Myocyte (in vitro differentiated cells): ENCODE results near the gene KRTAP2-1. TPM values are rescaled to one million over a fixed set of nuclear protein-coding genes. Genes with fewer than 3 reads are reported as not detected.
A peak's percentile ranks its signal among the peaks of the same experiment; 100 is the strongest.
"Not testable (repeated sequence)": the region's sequence is repeated elsewhere in the genome, so short reads cannot be mapped to it uniquely, and the experiment has no call there.

Experiments
- DNase-seq: peaks from one replicate; pipeline ENCODE4 v3.0.0-alpha.2; 2012; ENCODE audit warnings: low read depth
- polyA plus RNA-seq: library from polyadenylated mRNA; unstranded; fragments of >200 nt; gene quantifications from one replicate; pipeline ENCODE4 v1.2.1, GENCODE V29; 2012; ENCODE audit warnings: missing spikeins
- total RNA-seq: library from RNA; depleted of rRNA; stranded (reverse); fragments of >200 nt; gene quantifications from 2 replicates; pipeline ENCODE4 v1.2.3, GENCODE V29; 2014

KRTAP2-1 gene
- total RNA-seq, result not detected in 2 replicates
- polyA plus RNA-seq, result not detected

- not testable (repeated sequence) for DNase-seq
Observed at GRCh38 chr17:41046735-41047465, at the start of gene KRTAP2-1. KRTAP2-1 (minus strand) TSS chr17:41047316; CDS start chr17:41047267, 49 bp downstream.

- DNase-seq, result no peak
Observed at GRCh38 chr17:41096055-41096454, 48.9 kb upstream of the KRTAP2-1 start.

GRCh38 chr17:41088760-41089352 is 41.7 kb upstream of the KRTAP2-1 start:
- not testable (repeated sequence) for DNase-seq

- DNase-seq, result not testable (repeated sequence)
Observed at GRCh38 chr17:41084100-41084856, 37.2 kb upstream of the KRTAP2-1 start, which contains the start of gene KRTAP4-7. KRTAP4-7 (plus strand) TSS chr17:41084150; CDS start chr17:41084207, 57 bp downstream.

- DNase-seq, result not testable (repeated sequence)
Observed at GRCh38 chr17:41083427-41083826, 36.3 kb upstream of the KRTAP2-1 start.

GRCh38 chr17:41082626-41083025 is 35.5 kb upstream of the KRTAP2-1 start:
- DNase-seq, result no peak

- DNase-seq, result no peak
Observed at GRCh38 chr17:41076788-41077187, 29.7 kb upstream of the KRTAP2-1 start.

GRCh38 chr17:41073676-41074075 is 26.6 kb upstream of the KRTAP2-1 start:
- DNase-seq, result no peak

GRCh38 chr17:41071606-41072360 is 24.7 kb upstream of the KRTAP2-1 start:
- peak; percentile 94 for DNase-seq

- no peak for DNase-seq
Observed at GRCh38 chr17:41069031-41069430, 21.9 kb upstream of the KRTAP2-1 start.

GRCh38 chr17:41067281-41067680 is 20.2 kb upstream of the KRTAP2-1 start:
- no peak for DNase-seq

- peak; percentile 83 for DNase-seq
Observed at GRCh38 chr17:41065829-41066624, 18.9 kb upstream of the KRTAP2-1 start, which contains the start of gene KRTAP2-4. KRTAP2-4 (minus strand) TSS chr17:41065879; CDS start chr17:41065845, 34 bp downstream.

GRCh38 chr17:41065016-41065689 is 18.0 kb upstream of the KRTAP2-1 start:
- DNase-seq, result not testable (repeated sequence)

- DNase-seq, result peak; percentile 26
Observed at GRCh38 chr17:41064301-41064700, 17.2 kb upstream of the KRTAP2-1 start.

- no peak for DNase-seq
Observed at GRCh38 chr17:41063449-41063848, 16.3 kb upstream of the KRTAP2-1 start.

- DNase-seq, result peak; percentile 84
Observed at GRCh38 chr17:41061964-41062363, 14.8 kb upstream of the KRTAP2-1 start.

- DNase-seq, result peak; percentile 91
Observed at GRCh38 chr17:41060052-41060604, 13.0 kb upstream of the KRTAP2-1 start, which contains the start of gene KRTAP2-3. KRTAP2-3 (minus strand) TSS chr17:41060114; CDS start chr17:41060050, 64 bp downstream.

GRCh38 chr17:41059276-41060051 is 12.3 kb upstream of the KRTAP2-1 start:
- peak; percentile 73 for DNase-seq
